Neural progenitor cell (in vitro differentiated cells): ENCODE data around the gene DUOX1. TPM values are rescaled to one million over a fixed set of nuclear protein-coding genes. Genes with fewer than 3 reads are reported as not detected.

Source experiments
- DNase-seq: peaks from one replicate; pipeline ENCODE4 v3.0.0-alpha.2; 2016; ENCODE audit warnings: low spot score
- H2AFZ ChIP-seq: fragments of 200-600 bp; sonication (generic); replicated peaks from 2 replicates; pipeline ENCODE4 v1.6.1; 2016; ENCODE audit warnings: antibody characterized with exemption
- H3F3A ChIP-seq: fragments of 200-600 bp; sonication (generic); 2 replicates; pipeline ENCODE4 v1.6.1; 2016; ENCODE audit warnings: antibody characterized with exemption, low read depth
- H3K27ac ChIP-seq: fragments of 200-600 bp; sonication (generic); 2 replicates; pipeline ENCODE4 v1.5.1; 2016; ENCODE audit warnings: mild to moderate bottlenecking
- H3K27me3 ChIP-seq: fragments of 200-600 bp; sonication (generic); 2 replicates; pipeline ENCODE4 v1.6.1; 2016; ENCODE audit warnings: mild to moderate bottlenecking, moderate library complexity
- H3K36me3 ChIP-seq: fragments of 200-600 bp; sonication (generic); 2 replicates; pipeline ENCODE4 v1.5.1; 2016
- H3K4me1 ChIP-seq: fragments of 200-600 bp; sonication (generic); 2 replicates; pipeline ENCODE4 v1.6.1; 2016; ENCODE audit warnings: mixed run types
- H3K4me2 ChIP-seq: fragments of 200-600 bp; sonication (generic); 2 replicates; pipeline ENCODE4 v1.6.1; 2016
- H3K4me3 ChIP-seq: fragments of 200-600 bp; sonication (generic); 2 replicates; pipeline ENCODE4 v1.5.1; 2016
- H3K79me2 ChIP-seq: fragments of 200-600 bp; sonication (generic); 2 replicates; pipeline ENCODE4 v1.6.1; 2016; ENCODE audit warnings: low read depth
- H3K9ac ChIP-seq: fragments of 200-600 bp; sonication (generic); 2 replicates; pipeline ENCODE4 v1.6.1; 2016
- H3K9me3 ChIP-seq: fragments of 200-600 bp; sonication (generic); 2 replicates; pipeline ENCODE4 v1.5.1; 2016; ENCODE audit warnings: low read depth
- H4K20me1 ChIP-seq: fragments of 200-600 bp; sonication (generic); 2 replicates; pipeline ENCODE4 v1.6.1; 2016; ENCODE audit warnings: low read depth
- H3K27ac Mint-ChIP-seq: 3 replicates; pipeline ENCODE4 v1.8.0; 2021; ENCODE audit warnings: mixed read lengths
- H3K27me3 Mint-ChIP-seq: 2 replicates; pipeline ENCODE4 v1.8.0; 2022; ENCODE audit warnings: low read depth, mild to moderate bottlenecking, inconsistent platforms, moderate library complexity, mixed read lengths; ENCODE audit not compliant: insufficient read depth
- H3K36me3 Mint-ChIP-seq: 3 replicates; pipeline ENCODE4 v1.8.0; 2021; ENCODE audit warnings: mixed read lengths
- H3K4me1 Mint-ChIP-seq: 3 replicates; pipeline ENCODE4 v1.8.0; 2021; ENCODE audit warnings: mixed read lengths
- H3K4me3 Mint-ChIP-seq: 3 replicates; pipeline ENCODE4 v1.8.0; 2021; ENCODE audit warnings: mild to moderate bottlenecking, moderate library complexity, mixed read lengths
- H3K9me3 Mint-ChIP-seq: 3 replicates; pipeline ENCODE4 v1.8.0; 2020; ENCODE audit warnings: mixed read lengths
- EZH2 ChIP-seq: fragments of 200-600 bp; sonication (generic); IDR thresholded peaks from 2 replicates; pipeline ENCODE4 v1.6.1; 2017; ENCODE audit warnings: antibody characterized with exemption, mild to moderate bottlenecking, moderate library complexity
- EZH2phosphoT487 ChIP-seq: fragments of 200-600 bp; sonication (generic); IDR thresholded peaks from 2 replicates; pipeline ENCODE4 v1.6.1; 2017; ENCODE audit warnings: antibody characterized with exemption
- total RNA-seq: library from RNA; depleted of rRNA; stranded (reverse); fragments of >200 nt; gene quantifications from 2 replicates; pipeline ENCODE4 v1.2.3, GENCODE V29; 2015; ENCODE audit warnings: low replicate concordance
- TF ChIP-seq, protein P1 (sequence below): fragments of 200-600 bp; sonication (generic); IDR thresholded peaks from 2 replicates; pipeline ENCODE4 v1.5.1; 2017; ENCODE audit warnings: antibody characterized with exemption, mild to moderate bottlenecking

The DUOX1 gene
- total RNA-seq, 1 donor from 2014 or later = 0.30 TPM

DNA sequence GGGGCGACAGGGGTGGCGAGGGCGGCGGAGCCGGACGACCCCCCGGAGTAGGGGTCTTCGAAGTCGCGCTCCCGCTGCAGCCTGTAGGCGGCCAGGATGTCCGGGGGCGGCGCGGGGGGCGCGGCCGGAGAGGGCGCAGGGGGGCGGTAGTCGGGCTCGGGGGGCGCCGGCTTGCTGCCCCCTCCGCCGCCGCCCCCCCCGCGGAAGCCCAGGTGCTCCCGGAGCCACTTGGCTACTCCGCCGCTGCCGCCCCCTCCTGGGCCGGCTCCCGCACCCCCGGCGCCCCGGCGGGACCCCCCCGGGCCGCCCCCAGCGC lies 57.7 kb downstream of the DUOX1 start:
- no peaks in the 10 kb centered on the region for H3K36me3 ChIP-seq
- peaks cover 36% of the 10 kb centered on the region for H3K4me1 ChIP-seq
- H3K27ac ChIP-seq = no peak overlapping the region
- Mint-ChIP-seq H3K27me3 (peaks cover 13% of the 10 kb centered on the region), H3K27ac (no peak overlapping the region), H3K4me3 (peak overlapping the region; percentile 99), H3K36me3 (peaks cover 11% of the 10 kb centered on the region), H3K4me1 (peaks cover 46% of the 10 kb centered on the region), H3K9me3 (no peaks in the 10 kb centered on the region)
- H4K20me1 ChIP-seq = peaks cover 45% of the 10 kb centered on the region
- H3K4me3 ChIP-seq = peak overlapping the region; percentile 66
- peak overlapping the region; percentile 41 for H3K9ac ChIP-seq
- H3F3A ChIP-seq = peaks cover 9% of the 10 kb centered on the region
- no peak overlapping the region for H2AFZ ChIP-seq
- no peak for DNase-seq
- peaks cover 32% of the 10 kb centered on the region for H3K27me3 ChIP-seq
- H3K9me3 ChIP-seq = no peaks in the 10 kb centered on the region
- H3K4me2 ChIP-seq = peak overlapping the region; percentile 87
- peaks cover 49% of the 10 kb centered on the region for H3K79me2 ChIP-seq
- TF ChIP-seq EZH2 = no peak
- TF ChIP-seq, protein P1, sequence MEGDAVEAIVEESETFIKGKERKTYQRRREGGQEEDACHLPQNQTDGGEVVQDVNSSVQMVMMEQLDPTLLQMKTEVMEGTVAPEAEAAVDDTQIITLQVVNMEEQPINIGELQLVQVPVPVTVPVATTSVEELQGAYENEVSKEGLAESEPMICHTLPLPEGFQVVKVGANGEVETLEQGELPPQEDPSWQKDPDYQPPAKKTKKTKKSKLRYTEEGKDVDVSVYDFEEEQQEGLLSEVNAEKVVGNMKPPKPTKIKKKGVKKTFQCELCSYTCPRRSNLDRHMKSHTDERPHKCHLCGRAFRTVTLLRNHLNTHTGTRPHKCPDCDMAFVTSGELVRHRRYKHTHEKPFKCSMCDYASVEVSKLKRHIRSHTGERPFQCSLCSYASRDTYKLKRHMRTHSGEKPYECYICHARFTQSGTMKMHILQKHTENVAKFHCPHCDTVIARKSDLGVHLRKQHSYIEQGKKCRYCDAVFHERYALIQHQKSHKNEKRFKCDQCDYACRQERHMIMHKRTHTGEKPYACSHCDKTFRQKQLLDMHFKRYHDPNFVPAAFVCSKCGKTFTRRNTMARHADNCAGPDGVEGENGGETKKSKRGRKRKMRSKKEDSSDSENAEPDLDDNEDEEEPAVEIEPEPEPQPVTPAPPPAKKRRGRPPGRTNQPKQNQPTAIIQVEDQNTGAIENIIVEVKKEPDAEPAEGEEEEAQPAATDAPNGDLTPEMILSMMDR = peak; percentile 21

DNA sequence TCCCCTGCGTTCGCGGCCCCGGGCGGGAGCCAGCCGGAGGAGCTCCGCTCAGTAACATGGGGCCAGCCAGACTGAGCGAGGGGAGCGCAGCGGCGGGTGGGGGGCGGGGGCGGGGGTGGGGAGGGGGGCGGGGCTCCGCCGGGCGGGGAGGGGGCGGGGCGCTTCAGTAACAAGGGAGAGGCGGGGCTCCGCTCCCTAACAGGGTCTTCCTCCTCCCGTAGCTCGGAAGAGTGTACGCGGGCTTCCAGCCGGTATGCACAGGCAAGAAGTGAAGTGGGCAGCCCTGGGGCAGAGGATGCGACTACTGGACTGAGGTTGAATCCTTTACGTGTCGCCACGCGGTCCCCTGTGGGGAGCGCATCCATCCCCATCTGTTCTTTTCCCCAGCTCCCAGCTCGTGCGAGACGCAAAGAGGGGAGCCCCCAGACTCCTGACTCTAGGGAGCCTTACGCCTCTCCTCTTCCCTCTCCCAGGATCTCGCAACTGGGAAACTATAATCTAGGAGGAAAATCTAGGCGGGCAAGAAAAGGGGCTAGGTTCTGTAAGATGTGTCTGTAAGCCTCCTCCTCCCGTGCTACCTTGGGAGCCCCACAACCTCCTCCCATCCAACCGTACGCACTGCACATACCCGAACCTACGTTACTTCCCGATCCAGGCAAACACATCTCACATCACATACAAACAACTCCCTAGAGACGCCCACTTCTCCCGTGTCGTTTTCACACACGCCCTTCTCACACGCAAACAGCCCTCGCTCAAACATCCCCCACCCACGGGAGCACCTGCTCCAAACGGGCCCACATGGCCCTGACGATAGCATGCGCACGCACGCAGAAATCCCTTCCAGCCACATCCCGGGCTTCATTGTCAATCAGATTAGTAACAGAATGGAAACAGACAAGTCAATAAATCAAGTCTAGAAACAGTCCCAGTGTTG lies 58.4 kb downstream of the DUOX1 start, which contains the start of gene SHF:
SHF (minus strand) TSS at position 73 of the 937 bp plus-strand sequence; CDS start at position 58, 15 bp downstream.
- Mint-ChIP-seq H3K27me3 (peaks cover 13% of the 10 kb centered on the region), H3K4me3 (peak within 1 kb of the TSS; percentile 99), H3K27ac (peak within 1 kb of the TSS; percentile 98), H3K36me3 (peaks cover 6% of the 10 kb centered on the region), H3K9me3 (no peaks in the 10 kb centered on the region), H3K4me1 (peaks cover 40% of the 10 kb centered on the region)
- Histone ChIP-seq H3F3A (peaks cover 9% of the 10 kb centered on the region), H3K4me2 (peak within 1 kb of the TSS; percentile 87), H3K9ac (peak within 1 kb of the TSS; percentile 41), H3K4me1 (peaks cover 36% of the 10 kb centered on the region), H2AFZ (peak within 1 kb of the TSS; percentile 99), H3K4me3 (peak within 1 kb of the TSS; percentile 66), H3K9me3 (no peaks in the 10 kb centered on the region), H3K27me3 (peaks cover 32% of the 10 kb centered on the region), H3K36me3 (no peaks in the 10 kb centered on the region), H3K79me2 (peaks cover 43% of the 10 kb centered on the region), H4K20me1 (peaks cover 39% of the 10 kb centered on the region), H3K27ac (no peak within 1 kb of the TSS)
- TF ChIP-seq EZH2 = no peak
- TF ChIP-seq EZH2phosphoT487 = no peak
- TF ChIP-seq, protein P1 = no peak
- peak; percentile 95 for DNase-seq

DNA sequence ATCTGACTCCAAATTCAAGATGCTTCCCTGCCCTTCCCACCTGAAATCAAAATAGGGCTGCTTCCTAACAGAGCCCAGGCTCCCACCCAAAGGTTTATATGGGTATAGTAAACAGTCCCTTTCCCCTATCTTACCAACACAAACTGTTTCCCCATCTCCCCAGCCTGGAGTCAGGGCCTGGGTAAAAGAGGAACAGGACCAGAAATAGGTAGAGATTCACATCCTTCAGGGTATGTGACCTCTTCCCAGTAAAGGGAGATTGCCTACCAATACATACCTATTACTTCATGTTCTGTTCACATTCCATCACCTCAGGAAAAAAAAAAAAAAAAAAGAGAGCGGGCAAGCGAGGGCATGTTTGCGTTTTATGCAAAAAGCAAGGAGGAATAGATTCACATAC lies 67.7 kb downstream of the DUOX1 start:
- H3K4me3 Mint-ChIP-seq = no peak overlapping the region
- DNase-seq = no peak
- no peak overlapping the region for H2AFZ ChIP-seq
- no peak overlapping the region for H3K9ac ChIP-seq
- peaks cover 2% of the 10 kb centered on the region for H3K36me3 Mint-ChIP-seq
- H3K27me3 ChIP-seq = no peaks in the 10 kb centered on the region
- peaks cover 22% of the 10 kb centered on the region for H3K27me3 Mint-ChIP-seq
- peaks cover 25% of the 10 kb centered on the region for H3F3A ChIP-seq
- H3K9me3 Mint-ChIP-seq = peaks cover 10% of the 10 kb centered on the region
- no peak overlapping the region for H3K27ac Mint-ChIP-seq
- no peaks in the 10 kb centered on the region for H3K79me2 ChIP-seq
- H3K4me1 Mint-ChIP-seq = peaks cover 19% of the 10 kb centered on the region
- peak overlapping the region; percentile 87 for H3K4me3 ChIP-seq
- H3K27ac ChIP-seq = no peak overlapping the region
- H3K4me1 ChIP-seq = no peaks in the 10 kb centered on the region
- no peaks in the 10 kb centered on the region for H3K9me3 ChIP-seq
- TF ChIP-seq EZH2 (no peak), EZH2phosphoT487 (no peak)
- TF ChIP-seq, protein P1 = no peak
- no peaks in the 10 kb centered on the region for H3K36me3 ChIP-seq
- H3K4me2 ChIP-seq = peak overlapping the region; percentile 75
- no peaks in the 10 kb centered on the region for H4K20me1 ChIP-seq
